LNCAP (cell line): ENCODE data around the gene ASCL3.

ENCODE experiments used
- TF ChIP-seq, protein P1 (sequence below): fragments of 450-650 bp; IDR thresholded peaks from 2 replicates; pipeline ENCODE4 v1.5.1; 2017; ENCODE audit warnings: mild to moderate bottlenecking

Gene ASCL3

DNA sequence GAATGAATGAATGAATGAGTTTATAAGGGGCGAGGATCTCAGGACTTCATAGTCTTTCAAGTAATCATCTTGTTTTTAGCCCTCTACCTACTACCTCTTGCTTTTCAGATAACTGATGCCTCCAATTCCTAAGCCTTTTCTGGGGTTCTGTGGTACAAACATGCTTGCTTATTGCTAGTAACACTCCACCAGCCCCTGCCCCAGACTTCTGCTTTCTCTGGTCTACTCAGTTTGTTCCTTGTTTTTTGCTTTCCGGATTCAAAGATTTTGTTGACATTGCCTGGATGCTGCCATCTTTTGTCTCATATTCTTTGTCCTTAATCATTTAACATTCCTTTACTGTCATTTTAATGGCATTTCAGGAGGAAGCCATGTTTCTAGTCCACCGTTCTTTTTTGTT lies 30.3 kb upstream of the ASCL3 start:
- TF ChIP-seq, protein P1, sequence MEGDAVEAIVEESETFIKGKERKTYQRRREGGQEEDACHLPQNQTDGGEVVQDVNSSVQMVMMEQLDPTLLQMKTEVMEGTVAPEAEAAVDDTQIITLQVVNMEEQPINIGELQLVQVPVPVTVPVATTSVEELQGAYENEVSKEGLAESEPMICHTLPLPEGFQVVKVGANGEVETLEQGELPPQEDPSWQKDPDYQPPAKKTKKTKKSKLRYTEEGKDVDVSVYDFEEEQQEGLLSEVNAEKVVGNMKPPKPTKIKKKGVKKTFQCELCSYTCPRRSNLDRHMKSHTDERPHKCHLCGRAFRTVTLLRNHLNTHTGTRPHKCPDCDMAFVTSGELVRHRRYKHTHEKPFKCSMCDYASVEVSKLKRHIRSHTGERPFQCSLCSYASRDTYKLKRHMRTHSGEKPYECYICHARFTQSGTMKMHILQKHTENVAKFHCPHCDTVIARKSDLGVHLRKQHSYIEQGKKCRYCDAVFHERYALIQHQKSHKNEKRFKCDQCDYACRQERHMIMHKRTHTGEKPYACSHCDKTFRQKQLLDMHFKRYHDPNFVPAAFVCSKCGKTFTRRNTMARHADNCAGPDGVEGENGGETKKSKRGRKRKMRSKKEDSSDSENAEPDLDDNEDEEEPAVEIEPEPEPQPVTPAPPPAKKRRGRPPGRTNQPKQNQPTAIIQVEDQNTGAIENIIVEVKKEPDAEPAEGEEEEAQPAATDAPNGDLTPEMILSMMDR, result no peak

DNA sequence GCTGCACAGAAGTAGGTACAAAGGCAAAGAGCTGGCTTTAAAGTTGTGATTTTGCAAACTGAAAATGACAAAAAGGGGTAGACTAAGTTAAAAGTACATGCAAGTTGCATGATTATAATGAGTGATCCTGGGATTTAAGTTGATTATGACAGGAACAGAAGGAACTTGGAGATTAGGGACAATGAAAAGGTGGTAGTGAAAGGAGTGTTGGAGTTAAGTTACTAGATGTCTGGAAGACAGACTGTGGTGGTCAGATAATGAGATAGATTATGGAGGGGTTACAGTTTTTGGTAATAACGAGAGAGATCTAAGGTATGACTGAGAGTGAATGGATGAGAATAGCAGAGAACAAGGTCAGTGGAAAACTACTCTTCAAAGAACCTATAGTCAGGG lies 29.1 kb upstream of the ASCL3 start:
- TF ChIP-seq, protein P1, result no peak

DNA sequence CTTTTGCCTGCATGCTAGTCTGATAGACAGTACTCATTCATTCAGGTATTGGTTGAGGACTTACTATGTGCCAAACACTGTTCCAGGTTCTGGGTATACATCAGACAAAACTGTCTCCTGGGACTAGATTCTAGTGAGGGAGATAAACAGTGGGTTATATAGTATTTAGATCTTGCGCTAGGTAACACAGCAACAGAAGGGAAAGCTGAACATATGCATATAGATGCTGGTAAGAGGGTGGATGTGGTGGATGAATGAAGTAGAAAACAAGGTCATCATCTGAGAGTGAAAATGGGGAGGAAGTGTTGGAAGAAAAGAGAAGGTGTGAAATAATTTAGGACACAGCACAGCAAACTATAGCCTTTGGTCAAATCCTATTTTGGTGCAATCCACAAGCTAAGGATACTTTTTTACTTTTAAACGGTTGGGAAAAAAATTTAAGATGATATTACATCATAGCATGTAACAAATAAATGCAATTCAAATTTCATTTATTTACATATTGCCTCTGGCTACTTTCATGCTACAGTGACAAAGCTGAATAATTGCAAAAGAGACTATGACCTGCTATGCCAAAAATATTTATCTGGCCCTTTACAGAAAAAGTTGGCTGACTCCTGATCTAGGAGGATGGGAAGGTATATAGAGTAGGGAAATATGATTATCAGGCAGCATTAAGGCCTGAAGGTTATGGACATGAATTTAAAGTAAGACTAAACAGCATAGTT lies 28.5 kb upstream of the ASCL3 start:
- TF ChIP-seq, protein P1, result no peak

DNA sequence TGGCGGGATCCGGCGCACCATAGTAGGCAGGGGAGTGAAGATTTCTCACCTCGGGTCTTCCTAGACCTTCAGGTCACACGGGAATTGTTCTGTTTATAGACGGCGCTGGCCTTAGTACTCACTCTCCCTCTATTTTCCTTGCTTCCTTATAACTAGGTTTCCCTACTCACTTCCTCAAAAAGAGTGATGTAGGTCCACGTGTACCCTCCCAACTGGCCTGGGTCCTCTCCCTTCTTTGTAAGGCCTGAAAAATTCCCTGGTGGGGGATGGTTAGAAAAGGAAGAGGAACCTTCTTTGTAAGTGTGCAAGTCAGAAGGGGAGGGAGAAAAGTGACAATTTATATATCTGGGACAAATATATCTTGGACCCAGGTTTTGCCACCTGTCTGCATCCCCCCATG lies 24.4 kb upstream of the ASCL3 start:
- TF ChIP-seq, protein P1, result no peak

DNA sequence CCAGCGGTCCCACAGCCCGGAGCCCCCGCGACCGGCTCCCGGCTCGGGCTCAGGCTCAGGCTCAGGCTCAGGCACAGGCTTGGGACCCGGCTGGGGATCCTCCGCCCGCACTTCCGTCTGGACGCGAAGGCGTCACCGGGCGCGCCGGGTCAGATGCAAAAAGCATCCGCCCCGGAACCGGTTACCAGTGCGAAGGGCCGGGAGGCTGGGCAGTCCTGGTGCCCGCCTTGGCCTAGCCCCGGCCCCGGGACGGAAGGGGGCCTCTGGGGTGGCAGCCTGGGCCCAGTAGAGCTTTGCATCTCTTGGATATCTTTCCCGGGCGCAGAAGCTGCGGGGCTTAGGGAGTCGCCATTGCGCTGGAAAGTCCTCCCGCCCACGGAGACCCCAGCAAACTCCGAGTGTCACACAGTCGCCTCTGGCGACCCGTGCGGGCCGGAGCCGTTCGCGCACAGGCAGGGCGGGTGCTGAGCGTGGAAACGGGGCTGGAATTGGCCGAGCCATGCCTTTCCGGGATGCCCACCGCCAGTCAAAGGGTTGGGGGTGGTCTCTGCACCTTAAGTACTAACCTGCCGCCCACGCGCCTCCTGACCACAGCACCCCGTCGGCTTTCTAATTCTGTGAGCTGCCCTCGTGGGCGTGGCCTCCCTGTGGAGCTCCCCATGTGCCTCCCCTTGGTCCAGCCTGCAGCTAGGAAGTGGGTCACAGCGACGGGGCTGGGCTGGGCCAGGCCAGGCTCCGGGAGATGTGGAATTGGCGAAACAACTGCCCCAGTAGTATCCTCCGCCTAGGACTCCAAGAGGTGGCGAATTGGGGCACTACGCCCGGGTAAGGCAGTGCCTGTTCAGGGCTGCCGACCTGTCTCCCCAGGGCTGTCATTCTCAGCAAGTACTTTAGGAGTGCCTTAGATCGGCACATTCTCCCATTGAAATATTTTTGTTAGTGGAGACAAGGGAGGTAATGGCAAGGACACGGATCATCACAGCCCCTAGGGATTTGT lies 21.8 kb upstream of the ASCL3 start, which contains the start of gene TMEM9B:
TMEM9B (minus strand) TSS at position 119 of the 997 bp plus-strand sequence. CDS start 129 bp downstream, outside the sequence.
- TF ChIP-seq, protein P1, result no peak

DNA sequence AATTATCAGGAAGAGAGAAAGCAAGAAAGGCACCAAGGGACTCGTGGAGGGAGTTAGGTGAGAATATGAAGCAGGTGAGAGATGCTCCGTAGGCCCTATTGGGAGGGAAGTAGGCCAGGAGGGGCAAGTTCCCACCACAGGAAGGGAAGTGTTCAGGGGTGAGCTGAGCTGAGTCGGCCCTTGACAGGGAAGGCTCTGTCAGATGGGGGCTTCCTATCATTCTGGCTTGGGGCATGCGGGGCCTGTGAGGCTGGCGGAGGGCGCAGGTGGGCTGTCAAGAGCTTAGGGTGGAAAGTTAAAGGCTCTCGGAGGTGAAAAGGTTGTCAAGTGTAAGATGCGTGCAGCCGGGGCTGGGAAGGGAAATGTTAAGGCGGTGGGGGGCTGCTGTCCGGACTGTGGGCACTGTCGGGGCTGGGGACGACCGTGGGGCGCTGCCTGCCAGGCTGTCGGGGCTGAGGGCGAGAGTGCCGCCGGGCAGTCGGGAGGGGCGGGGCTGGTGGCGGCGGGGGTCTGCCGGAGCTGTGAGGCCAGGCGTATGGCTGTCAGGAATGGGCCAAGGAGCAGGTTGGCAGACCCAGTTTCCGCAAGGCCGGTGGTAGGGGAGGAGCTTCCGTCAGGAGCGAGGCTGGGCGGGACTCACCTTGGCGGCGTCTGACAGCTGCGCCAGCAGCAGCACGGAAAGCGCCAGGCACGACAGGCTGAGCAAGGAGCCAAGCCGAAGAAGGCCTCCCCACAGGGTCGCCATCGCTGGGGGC lies 20.9 kb upstream of the ASCL3 start:
- TF ChIP-seq, protein P1, result no peak

DNA sequence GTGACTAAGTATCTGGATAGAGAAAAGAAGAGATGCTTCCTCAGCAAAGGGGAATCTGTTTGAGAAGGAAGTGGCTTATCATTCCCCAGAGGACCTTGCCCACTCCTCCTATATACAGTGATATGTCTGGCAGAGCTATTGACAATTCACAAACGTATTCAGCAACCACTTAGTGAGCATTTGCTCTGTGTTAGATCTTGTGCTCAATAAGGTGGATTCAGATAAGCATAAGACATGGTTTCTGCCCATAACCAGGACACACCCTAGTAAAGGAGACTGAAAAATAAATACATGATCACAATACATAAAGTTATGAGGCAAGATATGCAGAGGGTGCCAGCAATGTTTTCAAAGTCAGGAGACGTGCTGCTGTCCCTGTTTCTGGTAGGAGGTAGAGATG lies 20.0 kb upstream of the ASCL3 start:
- TF ChIP-seq, protein P1, result no peak
